Upper lobe of right lung (tissue), 1 donor: Measurements from ENCODE around the gene SEC14L2. TPM values are rescaled to one million over a fixed set of nuclear protein-coding genes. Genes with fewer than 3 reads are reported as not detected.
"Not testable (repeated sequence)": the region's sequence is repeated elsewhere in the genome, so short reads cannot be mapped to it uniquely, and the experiment has no call there.

Source experiments
- ATAC-seq: fragments of 200-7000 bp; cut with Tn5 transposase; one replicate; pipeline ENCODE4 v1.9.1; 2020; ENCODE audit warnings: mild to moderate bottlenecking, moderate library complexity
- DNase-seq: peaks from one replicate; pipeline ENCODE4 v3.0.0-alpha.2; 2020
- H3K27ac ChIP-seq: fragments of 200-600 bp; one replicate; pipeline ENCODE4 v1.8.0; 2022
- H3K27me3 ChIP-seq: fragments of 200-600 bp; one replicate; pipeline ENCODE4 v1.8.0; 2022; ENCODE audit warnings: mild to moderate bottlenecking
- H3K36me3 ChIP-seq: fragments of 200-600 bp; one replicate; pipeline ENCODE4 v1.8.0; 2022
- H3K4me1 ChIP-seq: fragments of 200-600 bp; one replicate; pipeline ENCODE4 v1.8.0; 2022
- H3K4me3 ChIP-seq: fragments of 200-600 bp; one replicate; pipeline ENCODE4 v1.8.0; 2022; ENCODE audit warnings: mild to moderate bottlenecking
- H3K9me3 ChIP-seq: fragments of 200-600 bp; one replicate; pipeline ENCODE4 v1.8.0; 2022
- intact Hi-C: fragments of 100-400 bp; cut with DNase I; formaldehyde crosslinking; loops from one replicate; pipeline ENCODE4 v1.11.0; 2022
- total RNA-seq: library from RNA; stranded (reverse); fragmentation: NEBNext Ultra II Directional; extraction: Animal tissue kit (Norgen Biotek cat#: 25700); gene quantifications from one replicate; pipeline ENCODE4 v1.2.1, GENCODE V29; 2021
- TF ChIP-seq, protein P1 (sequence below): fragments of 200-600 bp; IDR thresholded peaks from one replicate; pipeline ENCODE4 v1.8.0; 2022; ENCODE audit warnings: antibody characterized with exemption
- donor health status: DM: no; HTN: yes; CAD: no; lungs with severe emphysema.

The SEC14L2 gene
- total RNA-seq, 1 donor from 2014 or later: 7.1 TPM

- no peak for ATAC-seq
- peaks cover 6% of the 10 kb centered on the region for H3K27me3 ChIP-seq
- no peaks in the 10 kb centered on the region for H3K36me3 ChIP-seq
- intact Hi-C loops: no loop called here
- TF ChIP-seq, protein P1, sequence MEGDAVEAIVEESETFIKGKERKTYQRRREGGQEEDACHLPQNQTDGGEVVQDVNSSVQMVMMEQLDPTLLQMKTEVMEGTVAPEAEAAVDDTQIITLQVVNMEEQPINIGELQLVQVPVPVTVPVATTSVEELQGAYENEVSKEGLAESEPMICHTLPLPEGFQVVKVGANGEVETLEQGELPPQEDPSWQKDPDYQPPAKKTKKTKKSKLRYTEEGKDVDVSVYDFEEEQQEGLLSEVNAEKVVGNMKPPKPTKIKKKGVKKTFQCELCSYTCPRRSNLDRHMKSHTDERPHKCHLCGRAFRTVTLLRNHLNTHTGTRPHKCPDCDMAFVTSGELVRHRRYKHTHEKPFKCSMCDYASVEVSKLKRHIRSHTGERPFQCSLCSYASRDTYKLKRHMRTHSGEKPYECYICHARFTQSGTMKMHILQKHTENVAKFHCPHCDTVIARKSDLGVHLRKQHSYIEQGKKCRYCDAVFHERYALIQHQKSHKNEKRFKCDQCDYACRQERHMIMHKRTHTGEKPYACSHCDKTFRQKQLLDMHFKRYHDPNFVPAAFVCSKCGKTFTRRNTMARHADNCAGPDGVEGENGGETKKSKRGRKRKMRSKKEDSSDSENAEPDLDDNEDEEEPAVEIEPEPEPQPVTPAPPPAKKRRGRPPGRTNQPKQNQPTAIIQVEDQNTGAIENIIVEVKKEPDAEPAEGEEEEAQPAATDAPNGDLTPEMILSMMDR: no peak
- H3K4me1 ChIP-seq: no peaks in the 10 kb centered on the region
- no peak overlapping the region for H3K27ac ChIP-seq
- no peak overlapping the region for H3K4me3 ChIP-seq
- H3K9me3 ChIP-seq: no peaks in the 10 kb centered on the region
- no peak for DNase-seq
Measured at GRCh38 chr22:30445438-30446145, 48.8 kb downstream of the SEC14L2 start.

- ATAC-seq (no peak), DNase-seq (no peak)
- no peak overlapping the region for H3K4me3 ChIP-seq
- H3K4me1 ChIP-seq: no peaks in the 10 kb centered on the region
- peaks cover 6% of the 10 kb centered on the region for H3K27me3 ChIP-seq
- no peak overlapping the region for H3K27ac ChIP-seq
- H3K9me3 ChIP-seq: no peaks in the 10 kb centered on the region
- H3K36me3 ChIP-seq: no peaks in the 10 kb centered on the region
- TF ChIP-seq, protein P1: no peak
- intact Hi-C loops: no loop called here
Measured at GRCh38 chr22:30447656-30448055, 50.8 kb downstream of the SEC14L2 start.

DNA sequence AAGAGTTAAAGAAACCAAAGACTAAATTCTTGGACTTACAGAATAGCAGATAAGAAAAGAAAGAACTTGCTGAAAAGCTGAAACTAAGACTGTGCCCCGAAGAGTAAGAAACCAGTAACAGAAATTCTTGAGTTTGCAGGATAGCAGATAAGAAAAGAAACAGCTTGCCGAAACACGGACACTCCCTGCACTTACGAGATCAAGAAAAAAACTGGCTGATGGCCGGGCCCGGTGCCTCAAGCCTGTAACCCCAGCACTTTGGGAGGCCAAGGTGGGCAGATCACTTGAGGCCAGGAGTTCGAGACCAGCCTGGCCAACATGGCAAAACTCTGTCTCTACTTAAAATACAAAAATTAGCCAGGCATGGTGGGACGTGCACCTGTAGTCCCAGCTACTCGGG is 54.7 kb downstream of the SEC14L2 start:
- H3K4me1 ChIP-seq, DNase-seq, H3K4me3 ChIP-seq, H3K36me3 ChIP-seq, H3K27me3 ChIP-seq, H3K27ac ChIP-seq, H3K9me3 ChIP-seq, ATAC-seq, intact Hi-C loops: not testable (repeated sequence)

GRCh38 chr22:30452861-30453260 is 56.0 kb downstream of the SEC14L2 start:
- Histone ChIP-seq H3K27ac (no peak overlapping the region), H3K36me3 (no peaks in the 10 kb centered on the region), H3K4me1 (no peaks in the 10 kb centered on the region), H3K4me3 (no peak overlapping the region), H3K9me3 (no peaks in the 10 kb centered on the region), H3K27me3 (no peaks in the 10 kb centered on the region)
- intact Hi-C loops: no loop called here
- DNase-seq: no peak
- TF ChIP-seq, protein P1: no peak
- no peak for ATAC-seq

- H3K27ac ChIP-seq: no peak overlapping the region
- intact Hi-C loops: no loop called here
Measured at GRCh38 chr22:30453731-30454510, 57.1 kb downstream of the SEC14L2 start.

More at GRCh38 chr22:30453731-30454510, 57.1 kb downstream of the SEC14L2 start:
- no peak overlapping the region for H3K4me3 ChIP-seq
- H3K27me3 ChIP-seq: no peaks in the 10 kb centered on the region
- DNase-seq: peak; percentile 82
- peak; percentile 59 for ATAC-seq
- H3K9me3 ChIP-seq: no peaks in the 10 kb centered on the region
- H3K4me1 ChIP-seq: no peaks in the 10 kb centered on the region
- TF ChIP-seq, protein P1: no peak
- H3K36me3 ChIP-seq: no peaks in the 10 kb centered on the region
